ENCODE measurements around the gene ENPP3.

ENPP3 gene

DNA sequence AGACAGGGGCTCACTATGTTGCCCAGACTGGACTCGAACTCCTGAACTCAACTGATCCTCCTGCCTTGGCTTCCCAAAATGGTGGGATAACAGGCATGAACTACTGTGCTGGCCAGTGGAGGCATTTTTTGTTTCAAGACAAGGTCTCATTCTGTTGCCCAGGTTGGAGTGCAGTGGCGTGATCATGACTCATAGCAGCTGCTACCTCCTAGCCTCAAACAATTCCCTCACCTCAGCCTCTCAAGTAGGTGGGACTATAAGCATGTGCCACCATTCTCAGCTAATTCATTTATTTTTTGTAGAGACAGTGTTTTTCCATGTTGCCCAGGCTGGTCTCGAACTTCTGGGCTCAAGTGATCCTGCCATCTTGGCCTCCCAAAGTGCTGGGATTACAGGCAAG, 17.2 kb downstream of the ENPP3 start:
- POLR2A ChIA-PET = no interaction called here
- CTCF ChIA-PET = no interaction called here
- no peak for TF ChIP-seq NFRKB (IDR thresholded peaks at IDR 0.05)
- DNase-seq (ENCODE audit: extremely low spot score) = no peak

DNA sequence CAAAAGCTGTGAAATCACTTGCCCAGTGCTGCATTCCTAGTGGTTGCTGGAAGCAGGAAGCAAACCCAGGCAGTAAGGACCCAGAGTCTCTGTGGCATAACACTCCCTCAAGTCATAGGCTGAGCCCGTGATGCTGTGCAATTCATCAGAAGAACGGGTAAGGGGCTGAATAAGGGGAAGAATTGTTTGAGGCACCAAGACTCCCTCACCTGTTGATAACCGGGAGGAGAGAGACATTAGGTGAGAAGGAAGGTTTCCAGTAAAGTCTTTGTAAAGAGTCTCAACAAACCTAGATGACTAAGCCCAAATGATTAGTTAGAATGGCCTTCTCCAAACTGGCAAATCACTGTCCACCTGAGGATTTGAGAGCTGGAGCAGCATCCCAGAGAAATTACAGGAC, 18.3 kb downstream of the ENPP3 start:
- CTCF ChIA-PET = interaction anchor here (0.6 kb wide), 1 partner anchor 27 kb away, joined by 4 read pairs; the partner anchor contains the start of gene MED23
- POLR2A ChIA-PET = no interaction called here
- no peak for DNase-seq (ENCODE audit: extremely low spot score)

DNA sequence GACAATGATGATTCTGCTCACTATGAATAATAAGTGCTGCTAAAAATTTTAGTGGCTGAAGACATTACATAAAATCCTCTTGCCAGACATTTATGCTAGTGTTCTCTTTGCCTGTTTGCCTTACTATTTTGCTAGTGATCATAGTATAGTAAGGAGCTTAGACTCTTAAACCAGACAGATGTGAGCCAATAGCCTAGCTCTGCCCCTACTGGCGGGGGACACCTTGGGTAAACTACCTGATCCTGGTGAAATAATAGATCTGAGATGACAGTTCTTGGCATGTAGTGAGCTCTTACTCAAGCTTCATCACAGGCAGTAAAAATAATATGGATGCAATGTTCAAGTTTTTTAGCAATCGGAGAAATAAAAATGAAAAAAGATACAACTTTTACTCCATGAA, 18.8 kb downstream of the ENPP3 start:
- ChIA-PET POLR2A (no interaction called here), CTCF (interaction anchor here (1.2 kb wide), 1 partner anchor 259 kb away, joined by 5 read pairs; no protein-coding TSS in a partner anchor)
- TF ChIP-seq SUZ12 (IDR thresholded peaks at IDR 0.05) = no peak
- DNase-seq (ENCODE audit: extremely low spot score) = no peak

More for the DNA sequence above, 18.3 kb downstream of the ENPP3 start:
- TF ChIP-seq SUZ12 (IDR thresholded peaks at IDR 0.05) = no peak
- TF ChIP-seq FOXA1 (IDR thresholded peaks at IDR 0.05) = no peak
- no peak for TF ChIP-seq SP1 (IDR thresholded peaks at IDR 0.05)
- TF ChIP-seq TARDBP (IDR thresholded peaks at IDR 0.05) = no peak
- no peak for TF ChIP-seq BHLHE40 (IDR thresholded peaks at IDR 0.05; ENCODE audit: borderline replicate concordance)
- TF ChIP-seq, protein P1, sequence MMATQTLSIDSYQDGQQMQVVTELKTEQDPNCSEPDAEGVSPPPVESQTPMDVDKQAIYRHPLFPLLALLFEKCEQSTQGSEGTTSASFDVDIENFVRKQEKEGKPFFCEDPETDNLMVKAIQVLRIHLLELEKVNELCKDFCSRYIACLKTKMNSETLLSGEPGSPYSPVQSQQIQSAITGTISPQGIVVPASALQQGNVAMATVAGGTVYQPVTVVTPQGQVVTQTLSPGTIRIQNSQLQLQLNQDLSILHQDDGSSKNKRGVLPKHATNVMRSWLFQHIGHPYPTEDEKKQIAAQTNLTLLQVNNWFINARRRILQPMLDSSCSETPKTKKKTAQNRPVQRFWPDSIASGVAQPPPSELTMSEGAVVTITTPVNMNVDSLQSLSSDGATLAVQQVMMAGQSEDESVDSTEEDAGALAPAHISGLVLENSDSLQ (IDR thresholded peaks at IDR 0.05) = no peak
- TF ChIP-seq LEF1 (IDR thresholded peaks at IDR 0.05; ENCODE audit: borderline replicate concordance) = no peak
- TF ChIP-seq FOXK2 (IDR thresholded peaks at IDR 0.05) = no peak
- TF ChIP-seq HDGF (IDR thresholded peaks at IDR 0.05; ENCODE audit: borderline replicate concordance) = no peak
- no peak for TF ChIP-seq ZNF384 (IDR thresholded peaks at IDR 0.05)
- no peak for TF ChIP-seq FOXM1 (IDR thresholded peaks at IDR 0.05; ENCODE audit: borderline replicate concordance)
- no peak for TF ChIP-seq ELF4 (IDR thresholded peaks at IDR 0.05)
- TF ChIP-seq L3MBTL2 (conservative IDR thresholded peaks at IDR 0.05) = no peak

GRCh38 chr6:131656667-131657066, 19.6 kb downstream of the ENPP3 start:
- no peak for DNase-seq (ENCODE audit: extremely low spot score)
- POLR2A ChIA-PET = no interaction called here
- CTCF ChIA-PET = interaction anchor here (1.2 kb wide), 1 partner anchor 258 kb away, joined by 5 read pairs; no protein-coding TSS in a partner anchor
- TF ChIP-seq CTBP1 (IDR thresholded peaks at IDR 0.05; ENCODE audit: borderline replicate concordance) = no peak
- no peak for TF ChIP-seq LEF1 (IDR thresholded peaks at IDR 0.05; ENCODE audit: borderline replicate concordance)
- TF ChIP-seq L3MBTL2 (conservative IDR thresholded peaks at IDR 0.05) = no peak
- no peak for TF ChIP-seq NFRKB (IDR thresholded peaks at IDR 0.05)
- no peak for TF ChIP-seq BHLHE40 (IDR thresholded peaks at IDR 0.05; ENCODE audit: borderline replicate concordance)

GRCh38 chr6:131657222-131657621, 20.1 kb downstream of the ENPP3 start:
- ChIA-PET POLR2A (no interaction called here), CTCF (no interaction called here)
- DNase-seq (ENCODE audit: extremely low spot score) = no peak
- TF ChIP-seq L3MBTL2 (conservative IDR thresholded peaks at IDR 0.05) (no peak), LEF1 (IDR thresholded peaks at IDR 0.05; ENCODE audit: borderline replicate concordance) (no peak), TARDBP (IDR thresholded peaks at IDR 0.05) (no peak), FOXK2 (IDR thresholded peaks at IDR 0.05) (no peak), FOXA1 (IDR thresholded peaks at IDR 0.05) (no peak), FOXM1 (IDR thresholded peaks at IDR 0.05; ENCODE audit: borderline replicate concordance) (no peak), ZNF384 (IDR thresholded peaks at IDR 0.05) (no peak), BHLHE40 (IDR thresholded peaks at IDR 0.05; ENCODE audit: borderline replicate concordance) (no peak), SUZ12 (IDR thresholded peaks at IDR 0.05) (no peak), SP1 (IDR thresholded peaks at IDR 0.05) (no peak), HDGF (IDR thresholded peaks at IDR 0.05; ENCODE audit: borderline replicate concordance) (no peak), ELF4 (IDR thresholded peaks at IDR 0.05) (no peak), NFRKB (IDR thresholded peaks at IDR 0.05) (no peak), ARNT (IDR thresholded peaks at IDR 0.05) (no peak), CTBP1 (IDR thresholded peaks at IDR 0.05; ENCODE audit: borderline replicate concordance) (no peak)
- TF ChIP-seq, protein P1 (IDR thresholded peaks at IDR 0.05) = no peak

GRCh38 chr6:131657630-131658111, 20.6 kb downstream of the ENPP3 start:
- no peak for DNase-seq (ENCODE audit: extremely low spot score)
- ChIA-PET CTCF (no interaction called here), POLR2A (no interaction called here)
- no peak for TF ChIP-seq ZNF384 (IDR thresholded peaks at IDR 0.05)
- TF ChIP-seq ELF4 (IDR thresholded peaks at IDR 0.05) = no peak
- TF ChIP-seq HDGF (IDR thresholded peaks at IDR 0.05; ENCODE audit: borderline replicate concordance) = no peak
- TF ChIP-seq TARDBP (IDR thresholded peaks at IDR 0.05) = no peak
- TF ChIP-seq CTBP1 (IDR thresholded peaks at IDR 0.05; ENCODE audit: borderline replicate concordance) = no peak
- no peak for TF ChIP-seq SP1 (IDR thresholded peaks at IDR 0.05)

DNA sequence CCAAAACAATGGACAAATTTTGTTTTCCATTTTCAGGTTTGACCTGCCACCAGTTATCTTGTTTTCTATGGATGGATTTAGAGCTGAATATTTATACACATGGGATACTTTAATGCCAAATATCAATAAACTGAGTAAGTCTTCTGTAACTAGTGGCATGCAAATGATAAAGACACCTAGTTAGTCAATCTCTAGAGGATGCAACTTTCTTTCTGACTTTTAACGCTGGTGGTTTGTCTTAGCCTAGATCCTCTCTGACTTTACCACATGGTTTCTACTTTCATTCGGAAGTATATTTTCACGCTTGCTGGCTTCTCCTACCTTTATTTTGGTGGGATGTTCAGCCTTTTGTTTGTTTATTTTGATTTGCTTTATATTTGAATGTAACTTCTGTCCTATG, 21.2 kb downstream of the ENPP3 start:
- no peak for DNase-seq (ENCODE audit: extremely low spot score)
- CTCF ChIA-PET = no interaction called here
- TF ChIP-seq FOXK2 (IDR thresholded peaks at IDR 0.05) = no peak
- TF ChIP-seq LEF1 (IDR thresholded peaks at IDR 0.05; ENCODE audit: borderline replicate concordance) = no peak
- TF ChIP-seq SP1 (IDR thresholded peaks at IDR 0.05) = no peak
- TF ChIP-seq ZNF384 (IDR thresholded peaks at IDR 0.05) = no peak
- TF ChIP-seq BHLHE40 (IDR thresholded peaks at IDR 0.05; ENCODE audit: borderline replicate concordance) = no peak
- TF ChIP-seq HDGF (IDR thresholded peaks at IDR 0.05; ENCODE audit: borderline replicate concordance) = no peak
- no peak for TF ChIP-seq ARNT (IDR thresholded peaks at IDR 0.05)
- TF ChIP-seq TARDBP (IDR thresholded peaks at IDR 0.05) = no peak
- no peak for TF ChIP-seq FOXA1 (IDR thresholded peaks at IDR 0.05)
- no peak for TF ChIP-seq ELF4 (IDR thresholded peaks at IDR 0.05)
- TF ChIP-seq CTBP1 (IDR thresholded peaks at IDR 0.05; ENCODE audit: borderline replicate concordance) = no peak
- TF ChIP-seq L3MBTL2 (conservative IDR thresholded peaks at IDR 0.05) = no peak
- TF ChIP-seq, protein P1 (IDR thresholded peaks at IDR 0.05) = no peak
- no peak for TF ChIP-seq SUZ12 (IDR thresholded peaks at IDR 0.05)
- no peak for TF ChIP-seq FOXM1 (IDR thresholded peaks at IDR 0.05; ENCODE audit: borderline replicate concordance)
- TF ChIP-seq NFRKB (IDR thresholded peaks at IDR 0.05) = no peak
- POLR2A ChIA-PET = no interaction called here

All from HEK293T (cell line).